Measurements from ENCODE around the gene LYAR. TPM values are rescaled to one million over a fixed set of nuclear protein-coding genes. Genes with fewer than 3 reads are reported as not detected.

LYAR gene, protein sequence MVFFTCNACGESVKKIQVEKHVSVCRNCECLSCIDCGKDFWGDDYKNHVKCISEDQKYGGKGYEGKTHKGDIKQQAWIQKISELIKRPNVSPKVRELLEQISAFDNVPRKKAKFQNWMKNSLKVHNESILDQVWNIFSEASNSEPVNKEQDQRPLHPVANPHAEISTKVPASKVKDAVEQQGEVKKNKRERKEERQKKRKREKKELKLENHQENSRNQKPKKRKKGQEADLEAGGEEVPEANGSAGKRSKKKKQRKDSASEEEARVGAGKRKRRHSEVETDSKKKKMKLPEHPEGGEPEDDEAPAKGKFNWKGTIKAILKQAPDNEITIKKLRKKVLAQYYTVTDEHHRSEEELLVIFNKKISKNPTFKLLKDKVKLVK
- total RNA-seq (2022; extraction: Qiagen RNA extraction; ENCODE audit: low read depth): 29.8 to 33.4 TPM (median 31.2 TPM) in 5 replicates

DNA sequence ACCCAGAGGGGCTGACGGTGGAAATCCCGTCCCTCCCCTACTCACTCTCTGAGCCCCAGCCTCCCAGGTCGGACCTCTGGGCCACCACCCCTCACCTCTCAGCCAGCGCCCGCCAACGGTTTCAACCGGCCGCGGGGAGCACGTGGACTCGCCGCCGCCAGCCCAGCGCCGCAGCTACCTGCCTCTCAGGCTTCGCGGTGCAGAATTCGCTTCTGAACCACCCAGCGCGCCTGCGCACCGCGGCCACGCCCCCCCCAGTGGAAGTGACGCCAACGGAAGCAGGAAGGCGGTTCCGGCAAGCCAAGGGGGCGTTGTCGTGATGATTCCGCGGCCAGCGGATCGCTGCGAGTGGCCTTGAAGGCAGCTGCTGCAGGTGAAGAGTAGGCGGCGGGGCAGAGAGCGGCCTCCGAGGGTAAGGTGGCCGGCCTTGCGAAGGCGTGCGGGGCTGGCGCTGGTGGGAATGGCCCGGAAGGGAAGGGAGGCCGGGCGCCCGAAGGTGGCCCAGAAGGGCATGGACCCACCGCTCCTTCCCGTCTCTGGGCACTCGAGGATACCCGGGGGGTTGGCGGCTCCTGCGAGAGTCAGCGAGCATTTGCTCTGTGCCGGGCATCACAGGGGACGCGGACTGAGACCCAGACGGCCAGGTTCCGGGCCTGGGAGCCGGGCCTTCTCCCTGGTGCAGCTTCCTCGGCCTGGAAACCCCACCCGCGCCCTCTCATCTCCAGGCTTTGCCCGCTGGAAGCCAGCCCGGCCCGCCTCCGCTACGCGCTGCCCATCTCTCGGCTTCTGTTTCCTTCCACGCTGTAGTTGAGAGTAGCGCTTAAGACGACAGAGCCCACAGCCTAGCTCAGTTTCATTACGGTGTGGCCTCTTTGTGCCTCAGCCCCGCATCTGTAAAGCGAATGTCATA is at the start of gene LYAR, which contains the start of gene ZBTB49:
Gene LYAR, minus strand, starts transcription at position 214 of the 910 bp plus-strand sequence. CDS start 6,412 bp downstream, outside the sequence.
Gene ZBTB49, plus strand, starts transcription at position 311 of the 910 bp plus-strand sequence. CDS start 9,695 bp downstream, outside the sequence.

DNA sequence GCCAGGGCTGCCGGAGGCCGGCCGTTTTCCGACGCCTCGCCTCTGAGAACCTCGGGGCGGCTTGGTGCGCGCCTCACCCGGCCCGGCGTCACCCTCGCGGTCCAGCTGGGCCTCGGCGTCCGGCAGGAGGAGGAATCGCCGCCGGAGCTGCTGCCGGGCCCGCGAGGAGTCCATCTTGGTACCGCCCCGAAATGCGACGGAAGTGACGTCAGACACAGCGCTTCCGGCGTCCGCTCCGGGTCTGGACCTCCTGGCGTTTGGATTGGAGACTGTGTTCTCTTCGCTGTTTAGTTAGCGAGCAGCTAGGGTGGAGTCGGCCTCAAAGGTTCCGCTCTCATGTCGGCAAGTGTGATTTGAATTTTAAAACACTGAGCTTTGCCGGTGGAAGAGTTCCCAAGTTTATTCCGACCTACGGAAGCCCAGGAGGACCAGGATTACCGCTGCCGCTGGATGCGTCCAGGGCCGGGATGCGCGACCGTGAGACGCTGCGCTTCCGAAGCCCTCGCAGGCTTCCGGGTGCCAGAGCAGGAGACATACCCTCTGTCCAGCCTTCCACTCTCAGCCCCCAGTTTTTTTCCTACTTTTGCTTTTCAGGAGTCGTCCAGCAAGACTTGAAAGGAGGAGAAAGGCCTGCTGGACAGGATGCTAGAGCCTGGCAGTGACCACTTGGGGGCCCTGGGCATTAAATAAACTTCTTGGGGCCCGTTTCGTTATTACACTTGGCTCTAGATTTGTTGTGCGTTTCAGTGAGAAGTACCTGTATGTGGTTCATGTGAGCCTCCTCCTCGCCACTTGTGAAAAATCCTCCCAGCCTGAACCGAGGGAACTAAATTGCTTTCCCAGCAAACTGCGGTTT is 41.7 kb downstream of the LYAR start, which contains the start of gene TMEM128:
Gene TMEM128, minus strand, starts transcription at position 195 of the 856 bp plus-strand sequence. Its CDS starts 21 bp downstream, at position 174.

DNA sequence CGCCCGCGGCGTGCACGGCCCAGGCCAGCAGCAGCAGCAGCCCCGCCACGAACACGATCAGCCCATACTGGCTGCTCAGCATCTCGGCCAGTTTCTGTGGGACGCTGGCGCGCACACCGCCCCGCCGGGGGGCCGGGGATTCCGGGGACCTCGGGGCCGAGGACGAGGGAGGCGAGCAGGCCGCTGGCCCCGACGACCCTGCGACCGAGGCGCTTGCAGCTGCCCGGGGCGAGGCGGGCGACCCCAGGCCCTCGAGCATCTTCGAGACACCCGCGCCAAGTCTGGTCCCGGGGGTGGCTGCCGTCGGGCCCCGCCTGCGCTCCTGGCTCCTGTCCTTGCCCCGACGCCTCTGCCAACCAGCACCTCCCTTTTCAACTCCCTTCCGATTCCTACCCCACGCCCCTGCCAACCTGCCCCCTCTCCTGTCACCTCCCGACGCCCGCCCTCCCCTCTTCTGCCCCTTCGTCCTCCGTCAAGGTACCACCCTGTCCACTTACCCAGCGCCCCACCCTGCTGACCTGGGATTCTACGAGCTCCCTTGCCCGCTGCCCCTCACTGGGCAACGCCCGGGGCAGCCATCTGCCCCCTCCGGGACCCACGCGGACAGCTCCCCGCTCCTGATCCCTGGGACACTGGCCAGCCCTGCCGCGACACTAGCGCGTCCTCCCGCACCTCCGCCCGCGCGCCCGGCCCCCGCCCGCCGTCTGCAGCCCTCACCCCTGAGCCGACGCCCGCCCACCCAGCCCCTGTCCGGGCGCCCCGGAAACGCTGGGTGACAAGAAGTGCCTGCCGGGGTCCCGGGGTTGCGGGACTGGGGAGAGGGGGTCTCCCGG is 63.1 kb downstream of the LYAR start, which contains the start of gene OTOP1:
Gene OTOP1, minus strand, starts transcription at position 324 of the 833 bp plus-strand sequence. Its CDS starts 65 bp downstream, at position 259.

Other genes with a start within 250 kb of the LYAR start
- not detected in 5 replicates for gene OTOP1, start 63.2 kb downstream of the LYAR start, total RNA-seq (2022; extraction: Qiagen RNA extraction; ENCODE audit: low read depth)
- gene TMEM128, start 41.9 kb downstream of the LYAR start, total RNA-seq (2022; extraction: Qiagen RNA extraction; ENCODE audit: low read depth): 10.2 to 12.8 TPM (median 11.6 TPM) in 5 replicates
- 2.5 to 2.9 TPM (median 2.7 TPM) in 5 replicates for gene ZBTB49, start 97 bp upstream of the LYAR start, total RNA-seq (2022; extraction: Qiagen RNA extraction; ENCODE audit: low read depth)
- 0.46 to 0.86 TPM (median 0.65 TPM) in 5 replicates for gene NSG1, start 96.9 kb upstream of the LYAR start, total RNA-seq (2022; extraction: Qiagen RNA extraction; ENCODE audit: low read depth)

Data from A549 treated with DMSO at 1 μM for 4 hours (cell line).